ENCODE measurements around the gene DDR1. TPM values are rescaled to one million over a fixed set of nuclear protein-coding genes. Genes with fewer than 3 reads are reported as not detected.
"Not testable (repeated sequence)": the region's sequence is repeated elsewhere in the genome, so short reads cannot be mapped to it uniquely, and the experiment has no call there.

DDR1 gene
- total RNA-seq, 1 donor from 2014 or later: 128 TPM

DNA sequence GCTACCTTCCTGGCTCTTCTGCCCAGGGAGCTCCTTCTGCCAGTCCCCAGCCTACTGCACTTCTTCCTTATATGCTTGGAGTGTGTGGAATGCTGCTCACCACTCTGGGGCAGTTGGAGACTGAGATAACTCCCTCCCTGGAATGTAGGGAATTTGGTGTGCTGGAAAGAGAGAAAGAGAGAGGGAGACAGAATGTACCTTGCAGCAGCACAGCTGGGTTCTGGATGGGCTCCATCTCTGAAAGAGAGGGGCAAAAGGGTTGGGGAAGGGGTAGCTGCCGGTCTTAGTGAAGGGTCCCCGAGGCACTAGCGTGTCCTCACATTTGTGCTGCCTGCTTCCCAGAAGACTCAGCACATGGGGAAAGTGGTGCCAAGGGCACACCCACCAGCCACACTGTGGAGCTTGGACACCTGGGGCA lies 40.2 kb upstream of the DDR1 start:
- H3K4me3 ChIP-seq (ENCODE audit: low read depth, low read length): no peak overlapping the region
- TF ChIP-seq CTCF (conservative IDR thresholded peaks at IDR 0.05; ENCODE audit: low read depth, low read length): peak; percentile 37
- DNase-seq (ENCODE audit: low read depth): no peak

- no peak for DNase-seq (ENCODE audit: low read depth)
- TF ChIP-seq CTCF (conservative IDR thresholded peaks at IDR 0.05; ENCODE audit: low read depth, low read length): no peak
- no peak overlapping the region for H3K4me3 ChIP-seq (ENCODE audit: low read depth, low read length)
These were observed 39.1 kb upstream of the DDR1 start for GRCh38 chr6:30845183-30845582.

DNA sequence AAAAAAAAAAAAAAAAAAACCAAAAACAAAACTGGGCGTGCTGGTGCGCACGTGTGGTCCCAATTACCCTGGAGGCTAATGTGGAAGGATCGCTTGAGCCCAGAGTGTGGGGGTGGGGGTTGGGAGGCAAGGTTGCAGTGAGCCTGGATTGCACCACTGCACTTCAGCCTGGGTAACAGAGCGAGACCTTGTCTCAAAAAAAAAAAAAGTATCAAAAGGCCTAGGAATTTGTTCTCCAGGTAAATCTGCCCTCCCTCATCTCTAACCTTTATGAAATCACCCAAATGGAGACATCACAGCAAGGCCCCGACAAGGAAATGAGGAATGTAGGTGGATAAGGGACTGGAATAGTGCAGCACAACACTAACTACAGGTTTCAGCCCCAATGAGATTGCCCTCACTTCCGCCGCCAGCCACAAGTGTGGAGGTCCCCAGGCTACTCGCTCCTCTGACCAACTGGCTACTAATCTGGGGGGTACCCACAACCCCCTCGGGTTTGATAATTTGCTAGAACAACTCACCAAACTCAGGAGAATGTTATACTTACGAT lies 36.8 kb upstream of the DDR1 start:
- no peak for DNase-seq (ENCODE audit: low read depth)
- no peak overlapping the region for H3K4me3 ChIP-seq (ENCODE audit: low read depth, low read length)
- no peak for TF ChIP-seq CTCF (conservative IDR thresholded peaks at IDR 0.05; ENCODE audit: low read depth, low read length)

- no peak for DNase-seq (ENCODE audit: low read depth)
- no peak overlapping the region for H3K4me3 ChIP-seq (ENCODE audit: low read depth, low read length)
- no peak for TF ChIP-seq CTCF (conservative IDR thresholded peaks at IDR 0.05; ENCODE audit: low read depth, low read length)
These were observed 36.3 kb upstream of the DDR1 start for GRCh38 chr6:30847971-30848436.

DNA sequence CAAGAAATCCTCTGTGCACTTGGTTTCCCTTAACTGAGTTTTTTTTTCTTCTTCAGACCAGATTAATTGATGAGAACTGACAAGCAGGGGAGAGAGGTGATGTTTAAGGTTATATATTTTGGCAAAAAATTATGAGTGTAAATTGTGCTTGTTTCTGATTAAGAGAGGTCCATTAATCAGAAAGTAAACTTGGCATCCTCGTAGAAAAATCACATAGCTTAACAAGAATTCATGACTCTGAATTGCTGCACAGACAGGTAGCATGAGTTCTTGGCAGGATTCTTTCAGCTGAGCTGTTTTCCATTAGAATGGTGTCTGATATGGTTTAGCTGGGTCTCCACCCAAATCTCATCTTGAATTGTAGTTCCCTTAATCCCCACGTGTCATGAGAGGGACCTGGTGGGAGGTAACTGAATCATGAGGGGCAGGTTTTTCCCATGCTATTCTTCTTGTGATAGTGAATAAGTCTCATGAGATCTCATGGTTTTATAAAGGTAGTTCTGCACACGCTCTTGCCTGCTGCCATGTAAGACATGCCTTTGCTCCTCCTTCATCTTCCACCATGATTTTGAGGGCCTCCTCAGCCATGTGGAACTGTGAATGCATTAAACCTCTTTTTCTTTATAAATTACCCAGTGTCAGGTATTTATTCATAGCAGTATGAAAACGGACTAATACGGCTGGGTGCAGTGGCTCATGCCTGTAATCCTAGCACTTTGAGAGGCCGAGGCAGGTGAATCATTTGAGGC lies 34.2 kb upstream of the DDR1 start:
- no peak for TF ChIP-seq CTCF (conservative IDR thresholded peaks at IDR 0.05; ENCODE audit: low read depth, low read length)
- DNase-seq (ENCODE audit: low read depth): no peak
- H3K4me3 ChIP-seq (ENCODE audit: low read depth, low read length): no peak overlapping the region

DNA sequence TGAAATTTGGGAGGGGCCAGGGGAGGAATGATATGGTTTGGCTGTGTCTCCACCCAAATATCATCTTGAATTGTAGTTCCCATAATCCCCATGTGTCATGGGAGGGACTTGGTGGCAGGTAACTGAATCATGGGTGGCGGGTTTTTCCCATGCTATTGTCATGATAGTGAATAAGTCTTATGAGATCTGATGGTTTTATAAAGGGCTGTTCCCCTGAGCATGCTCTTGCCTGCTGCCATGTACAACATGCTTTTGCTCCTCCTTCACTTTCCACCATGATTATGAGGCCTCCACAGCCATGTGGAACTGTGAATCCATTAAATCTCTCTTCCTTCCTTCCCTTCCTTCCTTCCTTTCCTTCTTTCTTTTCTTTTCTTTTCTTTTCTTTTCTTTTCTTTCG lies 31.9 kb upstream of the DDR1 start:
- not testable (repeated sequence) for H3K4me3 ChIP-seq (ENCODE audit: low read depth, low read length); DNase-seq (ENCODE audit: low read depth)

DNA sequence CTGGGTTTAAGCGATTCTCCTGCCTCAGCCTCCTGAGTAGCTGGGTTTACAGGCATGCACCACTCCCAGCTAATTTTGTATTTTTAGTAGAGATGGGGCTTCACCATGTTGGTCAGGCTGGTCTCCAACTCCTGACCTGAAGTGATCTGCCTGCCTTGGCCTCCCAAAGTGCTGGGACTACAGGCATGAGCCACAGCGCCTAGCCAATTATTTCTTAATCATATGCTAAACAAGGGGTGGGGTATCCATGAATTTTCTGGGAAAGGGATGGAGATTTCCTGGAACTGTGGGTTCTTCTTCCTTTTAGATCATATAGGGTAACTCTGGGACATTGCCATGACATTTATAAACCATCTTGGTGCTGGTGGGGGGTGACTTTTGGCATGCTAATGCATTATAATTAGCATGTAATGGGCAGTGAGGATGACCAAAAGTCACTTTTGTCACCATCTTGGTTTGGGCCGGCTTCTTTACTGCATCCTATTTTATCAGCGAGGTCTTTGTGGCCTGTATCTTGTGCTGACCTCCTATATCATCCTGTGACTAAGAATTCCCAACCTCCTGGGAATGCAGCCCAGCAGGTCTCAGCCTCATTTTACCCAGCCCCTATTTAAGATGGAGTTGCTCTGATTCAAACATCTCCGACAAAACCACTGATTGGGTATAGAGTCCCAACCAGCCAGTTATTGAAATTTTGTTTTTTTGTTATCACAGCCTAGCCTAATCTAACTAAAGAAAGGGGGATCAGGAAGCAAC lies 29.9 kb upstream of the DDR1 start:
- no peak for TF ChIP-seq CTCF (conservative IDR thresholded peaks at IDR 0.05; ENCODE audit: low read depth, low read length)
- no peak for DNase-seq (ENCODE audit: low read depth)
- no peak overlapping the region for H3K4me3 ChIP-seq (ENCODE audit: low read depth, low read length)

Measured in epithelial cell of proximal tubule (primary cell).